ENCODE data around the gene PLXNA4.

The PLXNA4 gene

DNA sequence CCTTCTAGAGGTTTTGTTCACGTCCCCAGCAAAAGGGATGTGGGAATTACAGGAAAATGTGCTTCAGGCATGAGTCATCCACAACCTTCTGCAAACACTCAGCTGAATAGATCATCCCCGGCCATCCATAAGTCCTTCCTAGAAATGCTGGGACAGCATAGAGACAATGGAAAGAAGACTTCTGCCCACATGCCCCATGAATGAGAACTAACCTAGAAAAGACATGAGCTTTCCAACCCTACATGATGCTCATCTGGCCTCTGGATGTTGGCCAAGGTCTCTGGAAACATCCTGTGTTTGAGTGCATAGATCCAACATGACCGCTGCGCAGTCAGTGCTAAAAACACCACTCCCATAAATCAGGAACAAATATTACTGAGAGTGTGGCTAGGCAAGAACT lies 277.5 kb downstream of the PLXNA4 start:
- POLR2A ChIA-PET, result no interaction called here
- CTCF ChIA-PET, result no interaction called here
- no peak for DNase-seq (ENCODE audit: extremely low spot score)
- TF ChIP-seq NFRKB (IDR thresholded peaks at IDR 0.05), result no peak
- TF ChIP-seq ZNF384 (IDR thresholded peaks at IDR 0.05), result no peak
- no peak for TF ChIP-seq FOXA1 (IDR thresholded peaks at IDR 0.05)
- TF ChIP-seq HDGF (IDR thresholded peaks at IDR 0.05; ENCODE audit: borderline replicate concordance), result no peak
- TF ChIP-seq TARDBP (IDR thresholded peaks at IDR 0.05), result no peak

DNA sequence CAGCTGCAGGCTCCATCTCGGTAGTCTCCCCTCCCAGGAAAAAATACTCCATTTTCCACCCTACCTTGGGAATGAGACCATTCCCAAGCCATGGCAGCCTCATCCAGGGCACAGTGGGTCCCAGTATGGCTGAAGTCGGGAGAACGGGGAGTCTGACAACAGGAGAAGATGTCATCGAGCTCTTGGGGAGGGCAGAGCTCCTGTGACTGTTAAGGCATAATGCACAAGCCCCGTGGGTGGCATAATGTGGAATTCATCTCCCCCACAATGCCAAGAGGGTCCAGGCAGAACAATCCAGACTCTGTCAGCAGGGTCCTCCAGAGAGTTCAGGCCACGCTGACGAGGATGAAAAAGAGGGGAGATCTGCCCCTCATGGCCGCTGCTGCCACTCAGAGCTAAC lies 279.4 kb downstream of the PLXNA4 start:
- no peak for DNase-seq (ENCODE audit: extremely low spot score)
- ChIA-PET CTCF (no interaction called here), POLR2A (no interaction called here)
- TF ChIP-seq FOXA1 (IDR thresholded peaks at IDR 0.05) (no peak), TARDBP (IDR thresholded peaks at IDR 0.05) (no peak), HDGF (IDR thresholded peaks at IDR 0.05; ENCODE audit: borderline replicate concordance) (no peak), FOXK2 (IDR thresholded peaks at IDR 0.05) (no peak), SUZ12 (IDR thresholded peaks at IDR 0.05) (no peak), BHLHE40 (IDR thresholded peaks at IDR 0.05; ENCODE audit: borderline replicate concordance) (no peak)

DNA sequence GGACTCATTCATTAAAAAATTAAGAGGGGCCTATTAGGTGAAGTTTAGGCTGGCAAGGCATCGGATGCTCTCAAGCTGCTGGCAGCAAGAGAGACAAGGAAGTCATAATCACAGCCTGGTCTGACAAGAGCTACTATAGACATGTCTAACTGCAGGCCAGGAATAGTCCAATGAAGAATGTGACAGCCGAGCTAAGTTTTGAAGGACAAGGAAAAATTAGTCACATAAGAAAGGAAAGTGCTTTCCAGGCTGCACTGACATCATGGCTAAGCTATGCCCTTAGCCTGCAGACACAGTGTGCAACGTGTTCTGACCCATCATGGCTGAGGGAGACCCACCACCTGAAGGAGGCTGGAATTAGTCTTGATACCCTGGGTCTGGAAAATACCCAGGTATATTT lies 281.1 kb downstream of the PLXNA4 start:
- ChIA-PET POLR2A (no interaction called here), CTCF (no interaction called here)
- no peak for DNase-seq (ENCODE audit: extremely low spot score)
- TF ChIP-seq ZNF384 (IDR thresholded peaks at IDR 0.05) (no peak), FOXM1 (IDR thresholded peaks at IDR 0.05; ENCODE audit: borderline replicate concordance) (no peak), CTBP1 (IDR thresholded peaks at IDR 0.05; ENCODE audit: borderline replicate concordance) (no peak), L3MBTL2 (conservative IDR thresholded peaks at IDR 0.05) (no peak), TARDBP (IDR thresholded peaks at IDR 0.05) (no peak), FOXK2 (IDR thresholded peaks at IDR 0.05) (no peak), LEF1 (IDR thresholded peaks at IDR 0.05; ENCODE audit: borderline replicate concordance) (no peak), BHLHE40 (IDR thresholded peaks at IDR 0.05; ENCODE audit: borderline replicate concordance) (no peak), NFRKB (IDR thresholded peaks at IDR 0.05) (no peak), ELF4 (IDR thresholded peaks at IDR 0.05) (no peak), FOXA1 (IDR thresholded peaks at IDR 0.05) (no peak)
- TF ChIP-seq, protein P1, sequence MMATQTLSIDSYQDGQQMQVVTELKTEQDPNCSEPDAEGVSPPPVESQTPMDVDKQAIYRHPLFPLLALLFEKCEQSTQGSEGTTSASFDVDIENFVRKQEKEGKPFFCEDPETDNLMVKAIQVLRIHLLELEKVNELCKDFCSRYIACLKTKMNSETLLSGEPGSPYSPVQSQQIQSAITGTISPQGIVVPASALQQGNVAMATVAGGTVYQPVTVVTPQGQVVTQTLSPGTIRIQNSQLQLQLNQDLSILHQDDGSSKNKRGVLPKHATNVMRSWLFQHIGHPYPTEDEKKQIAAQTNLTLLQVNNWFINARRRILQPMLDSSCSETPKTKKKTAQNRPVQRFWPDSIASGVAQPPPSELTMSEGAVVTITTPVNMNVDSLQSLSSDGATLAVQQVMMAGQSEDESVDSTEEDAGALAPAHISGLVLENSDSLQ (IDR thresholded peaks at IDR 0.05), result no peak

GRCh38 chr7:132292803-132293202 lies 283.5 kb downstream of the PLXNA4 start:
- no peak for TF ChIP-seq ZNF384 (IDR thresholded peaks at IDR 0.05)
- no peak for TF ChIP-seq L3MBTL2 (conservative IDR thresholded peaks at IDR 0.05)
- TF ChIP-seq TARDBP (IDR thresholded peaks at IDR 0.05), result no peak
- TF ChIP-seq FOXK2 (IDR thresholded peaks at IDR 0.05), result no peak
- TF ChIP-seq ARNT (IDR thresholded peaks at IDR 0.05), result no peak
- TF ChIP-seq SUZ12 (IDR thresholded peaks at IDR 0.05), result no peak
- TF ChIP-seq SP1 (IDR thresholded peaks at IDR 0.05), result no peak
- no peak for TF ChIP-seq ELF4 (IDR thresholded peaks at IDR 0.05)
- no peak for TF ChIP-seq BHLHE40 (IDR thresholded peaks at IDR 0.05; ENCODE audit: borderline replicate concordance)
- TF ChIP-seq, protein P1 (IDR thresholded peaks at IDR 0.05), result no peak
- TF ChIP-seq FOXM1 (IDR thresholded peaks at IDR 0.05; ENCODE audit: borderline replicate concordance), result no peak

GRCh38 chr7:132291481-132291880 lies 284.8 kb downstream of the PLXNA4 start:
- ChIA-PET POLR2A (no interaction called here), CTCF (interaction anchor here (0.6 kb wide), 1 partner anchor 20 kb away, joined by 4 read pairs; no protein-coding TSS in a partner anchor)
- no peak for TF ChIP-seq ZNF384 (IDR thresholded peaks at IDR 0.05)
- no peak for TF ChIP-seq ELF4 (IDR thresholded peaks at IDR 0.05)
- TF ChIP-seq FOXA1 (IDR thresholded peaks at IDR 0.05), result no peak
- no peak for TF ChIP-seq LEF1 (IDR thresholded peaks at IDR 0.05; ENCODE audit: borderline replicate concordance)
- TF ChIP-seq CTBP1 (IDR thresholded peaks at IDR 0.05; ENCODE audit: borderline replicate concordance), result no peak
- TF ChIP-seq BHLHE40 (IDR thresholded peaks at IDR 0.05; ENCODE audit: borderline replicate concordance), result no peak
- no peak for TF ChIP-seq SP1 (IDR thresholded peaks at IDR 0.05)
- TF ChIP-seq, protein P1 (IDR thresholded peaks at IDR 0.05), result no peak
- TF ChIP-seq FOXM1 (IDR thresholded peaks at IDR 0.05; ENCODE audit: borderline replicate concordance), result no peak
- no peak for TF ChIP-seq ARNT (IDR thresholded peaks at IDR 0.05)
- TF ChIP-seq FOXK2 (IDR thresholded peaks at IDR 0.05), result no peak
- TF ChIP-seq SUZ12 (IDR thresholded peaks at IDR 0.05), result no peak
- no peak for TF ChIP-seq HDGF (IDR thresholded peaks at IDR 0.05; ENCODE audit: borderline replicate concordance)
- TF ChIP-seq L3MBTL2 (conservative IDR thresholded peaks at IDR 0.05), result no peak
- TF ChIP-seq TARDBP (IDR thresholded peaks at IDR 0.05), result no peak
- TF ChIP-seq NFRKB (IDR thresholded peaks at IDR 0.05), result no peak
- DNase-seq (ENCODE audit: extremely low spot score), result no peak

More at GRCh38 chr7:132292803-132293202, 283.5 kb downstream of the PLXNA4 start:
- POLR2A ChIA-PET, result interaction anchor here (0.6 kb wide), 1 partner anchor 340 kb away, joined by 3 read pairs; no protein-coding TSS in a partner anchor
- no peak for DNase-seq (ENCODE audit: extremely low spot score)
- CTCF ChIA-PET, result no interaction called here

DNA sequence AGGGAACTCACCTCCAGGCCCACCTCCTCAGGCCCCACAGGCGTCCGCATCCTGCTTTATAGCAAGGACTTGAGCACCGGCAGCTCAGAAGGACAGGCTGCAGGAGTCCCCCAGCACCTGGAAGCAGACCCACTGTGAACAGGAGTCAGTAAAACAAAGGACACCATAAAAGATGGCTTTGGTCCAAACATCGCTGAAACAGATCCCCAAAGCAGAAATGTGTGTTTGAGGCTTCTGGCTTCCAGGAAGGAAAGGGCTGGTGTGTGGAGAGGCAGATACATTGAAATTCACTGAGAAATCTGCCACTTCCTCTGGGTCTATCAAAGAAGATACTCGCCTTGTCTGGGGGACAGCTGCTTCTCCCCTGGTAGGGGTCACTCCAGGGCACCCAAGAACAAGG lies 286.2 kb downstream of the PLXNA4 start:
- CTCF ChIA-PET, result no interaction called here
- no peak for DNase-seq (ENCODE audit: extremely low spot score)
- TF ChIP-seq CTBP1 (IDR thresholded peaks at IDR 0.05; ENCODE audit: borderline replicate concordance), result no peak
- TF ChIP-seq ELF4 (IDR thresholded peaks at IDR 0.05), result no peak
- TF ChIP-seq, protein P1 (IDR thresholded peaks at IDR 0.05), result no peak
- no peak for TF ChIP-seq BHLHE40 (IDR thresholded peaks at IDR 0.05; ENCODE audit: borderline replicate concordance)
- no peak for TF ChIP-seq FOXM1 (IDR thresholded peaks at IDR 0.05; ENCODE audit: borderline replicate concordance)

More for the DNA sequence above, 286.2 kb downstream of the PLXNA4 start:
- POLR2A ChIA-PET, result no interaction called here
